Keratinocyte (primary cell): Measurements from ENCODE around the gene SERTAD1. TPM values are rescaled to one million over a fixed set of nuclear protein-coding genes. Genes with fewer than 3 reads are reported as not detected.

Experiments
- DNase-seq: peaks from one replicate; pipeline ENCODE4 v3.0.0-alpha.2; 2011; ENCODE audit warnings: low read depth, missing footprints, low spot score
- FAIRE-seq: peaks from 2 replicates; lab custom pipeline; 2011; peaks lifted over from hg19 to GRCh38; lab: Jason Lieb, UNC
- H2AFZ ChIP-seq: 2 replicates; pipeline ENCODE4 v1.6.0; 2012; ENCODE audit warnings: low read length, control low read depth, inconsistent platforms; ENCODE audit not compliant: control insufficient read depth
- H3K27ac ChIP-seq: 2 replicates; pipeline ENCODE4 v1.5.1; 2011; ENCODE audit warnings: low read length; ENCODE audit not compliant: control insufficient read depth, insufficient read depth
- H3K27me3 ChIP-seq: 3 replicates; pipeline ENCODE4 v1.6.0; 2011; ENCODE audit warnings: low read length; ENCODE audit not compliant: control insufficient read depth, insufficient read depth; ENCODE audit errors: extremely low read depth
- H3K36me3 ChIP-seq, 2 experiments: 2 replicates in 1 of 2; 3 replicates in 1 of 2; pipeline ENCODE4 v1.5.1; 2011; ENCODE audit warnings: low read length in 2 of 2, mild to moderate bottlenecking in 1 of 2; ENCODE audit not compliant: control insufficient read depth in 2 of 2, insufficient read depth in 2 of 2; ENCODE audit errors: extremely low read depth in 1 of 2
- H3K4me1 ChIP-seq: 3 replicates; pipeline ENCODE4 v1.5.1; 2011; ENCODE audit warnings: low read length; ENCODE audit not compliant: control insufficient read depth, insufficient read depth; ENCODE audit errors: extremely low read depth
- H3K4me2 ChIP-seq: 3 replicates; pipeline ENCODE4 v1.6.0; 2011; ENCODE audit warnings: low read depth, low read length; ENCODE audit not compliant: control insufficient read depth, insufficient read depth; ENCODE audit errors: extremely low read depth
- H3K4me3 ChIP-seq, 3 experiments: fragments of 200-600 bp in 1 of 3; sonication (generic) in 1 of 3; 2 replicates in 2 of 3; 3 replicates in 1 of 3; pipeline ENCODE4 v1.5.1; 2011 to 2016; ENCODE audit warnings: low read length in 3 of 3, mild to moderate bottlenecking in 3 of 3, control low read depth in 2 of 3, inconsistent platforms in 1 of 3, low read depth in 1 of 3, mixed read lengths in 1 of 3, mixed run types in 1 of 3, moderate library complexity in 1 of 3; ENCODE audit not compliant: control insufficient read depth in 2 of 3, insufficient read depth in 2 of 3; ENCODE audit errors: extremely low read depth in 1 of 3
- H3K79me2 ChIP-seq: 2 replicates; pipeline ENCODE4 v1.6.0; 2012; ENCODE audit warnings: low read length; ENCODE audit not compliant: control insufficient read depth, insufficient read depth
- H3K9ac ChIP-seq: 3 replicates; pipeline ENCODE4 v1.6.0; 2011; ENCODE audit warnings: low read length; ENCODE audit not compliant: control insufficient read depth, insufficient read depth; ENCODE audit errors: extremely low read depth
- H3K9me1 ChIP-seq: 3 replicates; pipeline ENCODE4 v1.6.0; 2011; ENCODE audit warnings: low read length; ENCODE audit not compliant: control insufficient read depth, insufficient read depth; ENCODE audit errors: extremely low read depth
- H3K9me3 ChIP-seq: 2 replicates; pipeline ENCODE4 v1.5.1; 2012; ENCODE audit warnings: low read depth, low read length; ENCODE audit not compliant: control insufficient read depth
- H4K20me1 ChIP-seq: 3 replicates; pipeline ENCODE4 v1.6.0; 2011; ENCODE audit warnings: low read length; ENCODE audit not compliant: control insufficient read depth, insufficient read depth; ENCODE audit errors: extremely low read depth
- CTCF ChIP-seq, 3 experiments: IDR thresholded peaks in 1 of 3; conservative IDR thresholded peaks in 1 of 3; optimal IDR thresholded peaks in 1 of 3; 2 replicates in 2 of 3; 3 replicates in 1 of 3; pipeline versions ENCODE3 to v1.5.1; 2011; ENCODE audit warnings: low read length in 3 of 3, mild to moderate bottlenecking in 3 of 3, moderate library complexity in 2 of 3, control low read depth in 1 of 3, inconsistent platforms in 1 of 3; ENCODE audit not compliant: insufficient read depth in 2 of 3; ENCODE audit errors: extremely low read depth in 1 of 3
- EZH2 ChIP-seq: IDR thresholded peaks from one replicate; pipeline ENCODE4 v1.6.1; 2012; ENCODE audit warnings: inconsistent platforms, mild to moderate bottlenecking, low read length, moderate library complexity
- dilution Hi-C: fragments of 300-500 bp; cut with MboI; formaldehyde crosslinking; loops from one replicate; pipeline ENCODE4 v1.7.0; 2020; ENCODE audit warnings: low sequenced_read_pairs; ENCODE audit not compliant: extremely low pct_ligation_motif_present
- polyA plus RNA-seq, 5 experiments: library from polyadenylated mRNA; depleted of rRNA in 3 of 5; stranded (reverse) in 3 of 5; stranded (forward) in 1 of 5; unstranded in 1 of 5; fragments of >200 nt; gene quantifications; 1 replicate in 1 of 5; 2 replicates in 3 of 5; 3 replicates in 1 of 5; pipeline versions ENCODE4 v1.2.1 to v1.2.3, GENCODE V29; 2011 to 2012; ENCODE audit warnings: missing spikeins in 2 of 5, low read depth in 1 of 5, low replicate concordance in 1 of 5

The SERTAD1 gene
- polyA plus RNA-seq, 1 donor (not counting 4 experiments of a cell fraction or from before 2014, with no cell fraction given): 9.5 TPM

DNA sequence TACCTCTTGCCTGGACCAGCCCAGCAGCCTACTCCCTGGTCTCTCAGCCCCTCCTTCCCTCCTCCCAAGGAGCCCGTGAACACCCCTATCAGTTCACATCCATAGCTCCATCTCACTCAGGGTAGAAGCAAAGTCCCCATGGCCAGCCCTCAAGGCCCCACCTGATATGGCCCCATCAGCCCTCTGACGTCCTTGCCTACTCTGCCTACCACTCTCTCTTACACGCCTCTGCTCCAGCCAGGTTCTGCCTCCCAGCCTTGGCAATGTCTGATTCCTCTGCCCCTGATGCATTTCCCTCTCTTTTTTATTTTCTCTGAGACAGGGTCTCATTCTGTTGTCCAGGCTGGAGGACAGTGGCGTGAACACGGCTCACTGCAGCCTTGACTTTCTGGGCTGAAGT is 26.2 kb upstream of the SERTAD1 start:
- Histone ChIP-seq H3K79me2 (no peaks in the 10 kb centered on the region), H3K4me1 (peaks cover 12% of the 10 kb centered on the region), H3K4me3 (no peak overlapping the region), H3K9me3 (no peaks in the 10 kb centered on the region), H3K27me3 (no peaks in the 10 kb centered on the region), H3K9ac (no peak overlapping the region), H3K9me1 (no peaks in the 10 kb centered on the region), H3K4me2 (no peak overlapping the region), H3K36me3 (peaks cover 0 to 6% of the 10 kb centered on the region in 2 experiments), H3K27ac (no peak overlapping the region), H2AFZ (no peak overlapping the region), H4K20me1 (no peaks in the 10 kb centered on the region)
- TF ChIP-seq EZH2 (no peak), CTCF (optimal IDR thresholded peaks at IDR 0.05 in 1 of 3, IDR thresholded peaks at IDR 0.05 in 1 of 3, conservative IDR thresholded peaks at IDR 0.05 in 1 of 3; ENCODE audit: extremely low read depth in 1 of 3, insufficient read depth in 2 of 3, low read length in 3 of 3) (no peak)
- DNase-seq (no peak), FAIRE-seq (no peak)
- dilution Hi-C loops: no loop called here

DNA sequence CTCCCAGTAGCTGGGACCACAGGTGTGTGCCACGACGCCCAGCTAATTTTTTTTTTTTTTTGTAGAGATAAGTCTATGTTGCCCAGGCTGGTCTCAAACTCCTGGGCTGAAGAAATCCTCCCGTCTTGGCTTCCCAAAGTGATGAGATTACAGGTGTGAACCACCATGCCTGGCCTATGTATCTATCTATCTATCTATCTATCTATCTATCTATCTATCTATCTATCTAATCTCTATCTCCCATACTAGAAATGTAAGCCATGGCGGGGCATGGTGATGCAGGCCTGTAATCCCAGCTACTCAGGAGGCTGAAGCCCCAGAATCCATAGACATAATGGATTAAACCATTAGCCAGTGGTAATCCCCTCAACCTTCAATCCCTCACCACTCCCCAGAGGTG is 24.9 kb upstream of the SERTAD1 start:
- FAIRE-seq: no peak
- dilution Hi-C loops: no loop called here
- no peaks in the 10 kb centered on the region for H3K9me1 ChIP-seq
- TF ChIP-seq EZH2 (no peak), CTCF (optimal IDR thresholded peaks at IDR 0.05 in 1 of 3, IDR thresholded peaks at IDR 0.05 in 1 of 3, conservative IDR thresholded peaks at IDR 0.05 in 1 of 3; ENCODE audit: extremely low read depth in 1 of 3, insufficient read depth in 2 of 3, low read length in 3 of 3) (no peak)
- H3K4me2 ChIP-seq: no peak overlapping the region
- no peak overlapping the region for H3K27ac ChIP-seq
- H4K20me1 ChIP-seq: no peaks in the 10 kb centered on the region
- H3K27me3 ChIP-seq: no peaks in the 10 kb centered on the region
- H3K9ac ChIP-seq: no peak overlapping the region
- no peak for DNase-seq
- H3K4me1 ChIP-seq: peaks cover 14% of the 10 kb centered on the region
- H3K79me2 ChIP-seq: no peaks in the 10 kb centered on the region
- no peak overlapping the region for H2AFZ ChIP-seq
- H3K4me3 ChIP-seq: no peak overlapping the region
- H3K36me3 ChIP-seq: peaks cover 0 to 2% of the 10 kb centered on the region in 2 experiments
- H3K9me3 ChIP-seq: no peaks in the 10 kb centered on the region
